Neural progenitor cell (in vitro differentiated cells): ENCODE data around the gene CSAD. TPM values are rescaled to one million over a fixed set of nuclear protein-coding genes. Genes with fewer than 3 reads are reported as not detected.

ENCODE experiments used
- DNase-seq: peaks from one replicate; pipeline ENCODE4 v3.0.0-alpha.2; 2016; ENCODE audit warnings: low spot score
- H2AFZ ChIP-seq: fragments of 200-600 bp; sonication (generic); replicated peaks from 2 replicates; pipeline ENCODE4 v1.6.1; 2016; ENCODE audit warnings: antibody characterized with exemption
- H3F3A ChIP-seq: fragments of 200-600 bp; sonication (generic); 2 replicates; pipeline ENCODE4 v1.6.1; 2016; ENCODE audit warnings: antibody characterized with exemption, low read depth
- H3K27ac ChIP-seq: fragments of 200-600 bp; sonication (generic); 2 replicates; pipeline ENCODE4 v1.5.1; 2016; ENCODE audit warnings: mild to moderate bottlenecking
- H3K27me3 ChIP-seq: fragments of 200-600 bp; sonication (generic); 2 replicates; pipeline ENCODE4 v1.6.1; 2016; ENCODE audit warnings: mild to moderate bottlenecking, moderate library complexity
- H3K36me3 ChIP-seq: fragments of 200-600 bp; sonication (generic); 2 replicates; pipeline ENCODE4 v1.5.1; 2016
- H3K4me1 ChIP-seq: fragments of 200-600 bp; sonication (generic); 2 replicates; pipeline ENCODE4 v1.6.1; 2016; ENCODE audit warnings: mixed run types
- H3K4me2 ChIP-seq: fragments of 200-600 bp; sonication (generic); 2 replicates; pipeline ENCODE4 v1.6.1; 2016
- H3K4me3 ChIP-seq: fragments of 200-600 bp; sonication (generic); 2 replicates; pipeline ENCODE4 v1.5.1; 2016
- H3K79me2 ChIP-seq: fragments of 200-600 bp; sonication (generic); 2 replicates; pipeline ENCODE4 v1.6.1; 2016; ENCODE audit warnings: low read depth
- H3K9ac ChIP-seq: fragments of 200-600 bp; sonication (generic); 2 replicates; pipeline ENCODE4 v1.6.1; 2016
- H3K9me3 ChIP-seq: fragments of 200-600 bp; sonication (generic); 2 replicates; pipeline ENCODE4 v1.5.1; 2016; ENCODE audit warnings: low read depth
- H4K20me1 ChIP-seq: fragments of 200-600 bp; sonication (generic); 2 replicates; pipeline ENCODE4 v1.6.1; 2016; ENCODE audit warnings: low read depth
- H3K27ac Mint-ChIP-seq: 3 replicates; pipeline ENCODE4 v1.8.0; 2021; ENCODE audit warnings: mixed read lengths
- H3K27me3 Mint-ChIP-seq: 2 replicates; pipeline ENCODE4 v1.8.0; 2022; ENCODE audit warnings: low read depth, mild to moderate bottlenecking, inconsistent platforms, moderate library complexity, mixed read lengths; ENCODE audit not compliant: insufficient read depth
- H3K36me3 Mint-ChIP-seq: 3 replicates; pipeline ENCODE4 v1.8.0; 2021; ENCODE audit warnings: mixed read lengths
- H3K4me1 Mint-ChIP-seq: 3 replicates; pipeline ENCODE4 v1.8.0; 2021; ENCODE audit warnings: mixed read lengths
- H3K4me3 Mint-ChIP-seq: 3 replicates; pipeline ENCODE4 v1.8.0; 2021; ENCODE audit warnings: mild to moderate bottlenecking, moderate library complexity, mixed read lengths
- H3K9me3 Mint-ChIP-seq: 3 replicates; pipeline ENCODE4 v1.8.0; 2020; ENCODE audit warnings: mixed read lengths
- EZH2 ChIP-seq: fragments of 200-600 bp; sonication (generic); IDR thresholded peaks from 2 replicates; pipeline ENCODE4 v1.6.1; 2017; ENCODE audit warnings: antibody characterized with exemption, mild to moderate bottlenecking, moderate library complexity
- EZH2phosphoT487 ChIP-seq: fragments of 200-600 bp; sonication (generic); IDR thresholded peaks from 2 replicates; pipeline ENCODE4 v1.6.1; 2017; ENCODE audit warnings: antibody characterized with exemption
- total RNA-seq: library from RNA; depleted of rRNA; stranded (reverse); fragments of >200 nt; gene quantifications from 2 replicates; pipeline ENCODE4 v1.2.3, GENCODE V29; 2015; ENCODE audit warnings: low replicate concordance
- TF ChIP-seq, protein P1 (sequence below): fragments of 200-600 bp; sonication (generic); IDR thresholded peaks from 2 replicates; pipeline ENCODE4 v1.5.1; 2017; ENCODE audit warnings: antibody characterized with exemption, mild to moderate bottlenecking

Gene CSAD
- total RNA-seq, 1 donor from 2014 or later: 26.9 TPM

DNA sequence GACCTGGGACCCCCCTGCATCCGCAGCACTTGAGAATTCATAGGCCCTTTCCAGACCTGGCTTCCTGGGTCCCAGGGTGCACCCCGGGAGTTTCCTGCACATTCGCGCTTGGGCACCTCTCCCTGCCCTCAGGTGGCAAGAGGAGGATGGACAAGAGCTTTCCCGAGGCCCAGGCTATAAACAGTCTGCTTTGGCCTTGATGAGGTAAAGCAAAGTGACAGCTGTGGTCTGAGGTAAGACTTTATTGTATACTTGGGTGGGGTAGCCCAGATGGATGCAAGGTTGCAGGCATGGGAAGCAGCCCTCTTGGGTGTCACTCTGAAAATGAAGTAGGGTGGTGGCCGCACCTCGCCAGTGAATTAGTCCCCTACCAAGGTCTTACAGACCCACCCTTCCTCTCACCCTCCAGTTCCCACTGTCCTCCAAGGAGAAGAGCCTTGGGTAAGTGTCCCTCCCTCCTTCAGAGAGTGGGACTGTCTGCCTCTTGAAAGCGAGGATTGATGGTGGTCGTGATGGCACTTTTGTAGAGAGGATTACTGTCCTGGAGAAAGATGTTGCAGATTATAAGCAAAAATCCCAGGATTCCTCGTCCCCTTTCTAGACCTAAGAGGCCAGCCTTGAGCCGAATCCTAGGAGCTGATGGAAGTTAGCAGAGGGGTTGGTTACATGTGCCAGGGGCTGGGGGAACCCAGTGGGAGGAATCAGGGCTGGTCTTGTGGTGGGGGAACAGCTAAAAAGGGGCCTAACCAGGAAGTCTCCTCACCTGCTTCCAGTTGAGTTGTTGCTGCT, 10.6 kb upstream of the CSAD start:
- Mint-ChIP-seq H3K27ac (no peak overlapping the region), H3K9me3 (no peaks in the 10 kb centered on the region), H3K4me1 (no peaks in the 10 kb centered on the region), H3K36me3 (peaks cover 23% of the 10 kb centered on the region), H3K4me3 (no peak overlapping the region), H3K27me3 (peaks cover 18% of the 10 kb centered on the region)
- no peaks in the 10 kb centered on the region for H3K4me1 ChIP-seq
- no peaks in the 10 kb centered on the region for H3K79me2 ChIP-seq
- no peak overlapping the region for H3K4me2 ChIP-seq
- H3F3A ChIP-seq: peaks cover 14% of the 10 kb centered on the region
- no peaks in the 10 kb centered on the region for H3K36me3 ChIP-seq
- H4K20me1 ChIP-seq: peaks cover 21% of the 10 kb centered on the region
- H3K9me3 ChIP-seq: no peaks in the 10 kb centered on the region
- no peak overlapping the region for H3K27ac ChIP-seq
- no peak overlapping the region for H3K4me3 ChIP-seq
- no peak for TF ChIP-seq EZH2
- no peak for TF ChIP-seq EZH2phosphoT487
- TF ChIP-seq, protein P1, sequence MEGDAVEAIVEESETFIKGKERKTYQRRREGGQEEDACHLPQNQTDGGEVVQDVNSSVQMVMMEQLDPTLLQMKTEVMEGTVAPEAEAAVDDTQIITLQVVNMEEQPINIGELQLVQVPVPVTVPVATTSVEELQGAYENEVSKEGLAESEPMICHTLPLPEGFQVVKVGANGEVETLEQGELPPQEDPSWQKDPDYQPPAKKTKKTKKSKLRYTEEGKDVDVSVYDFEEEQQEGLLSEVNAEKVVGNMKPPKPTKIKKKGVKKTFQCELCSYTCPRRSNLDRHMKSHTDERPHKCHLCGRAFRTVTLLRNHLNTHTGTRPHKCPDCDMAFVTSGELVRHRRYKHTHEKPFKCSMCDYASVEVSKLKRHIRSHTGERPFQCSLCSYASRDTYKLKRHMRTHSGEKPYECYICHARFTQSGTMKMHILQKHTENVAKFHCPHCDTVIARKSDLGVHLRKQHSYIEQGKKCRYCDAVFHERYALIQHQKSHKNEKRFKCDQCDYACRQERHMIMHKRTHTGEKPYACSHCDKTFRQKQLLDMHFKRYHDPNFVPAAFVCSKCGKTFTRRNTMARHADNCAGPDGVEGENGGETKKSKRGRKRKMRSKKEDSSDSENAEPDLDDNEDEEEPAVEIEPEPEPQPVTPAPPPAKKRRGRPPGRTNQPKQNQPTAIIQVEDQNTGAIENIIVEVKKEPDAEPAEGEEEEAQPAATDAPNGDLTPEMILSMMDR: no peak
- H3K27me3 ChIP-seq: peaks cover 30% of the 10 kb centered on the region
- no peak overlapping the region for H2AFZ ChIP-seq
- no peak overlapping the region for H3K9ac ChIP-seq
- no peak for DNase-seq

DNA sequence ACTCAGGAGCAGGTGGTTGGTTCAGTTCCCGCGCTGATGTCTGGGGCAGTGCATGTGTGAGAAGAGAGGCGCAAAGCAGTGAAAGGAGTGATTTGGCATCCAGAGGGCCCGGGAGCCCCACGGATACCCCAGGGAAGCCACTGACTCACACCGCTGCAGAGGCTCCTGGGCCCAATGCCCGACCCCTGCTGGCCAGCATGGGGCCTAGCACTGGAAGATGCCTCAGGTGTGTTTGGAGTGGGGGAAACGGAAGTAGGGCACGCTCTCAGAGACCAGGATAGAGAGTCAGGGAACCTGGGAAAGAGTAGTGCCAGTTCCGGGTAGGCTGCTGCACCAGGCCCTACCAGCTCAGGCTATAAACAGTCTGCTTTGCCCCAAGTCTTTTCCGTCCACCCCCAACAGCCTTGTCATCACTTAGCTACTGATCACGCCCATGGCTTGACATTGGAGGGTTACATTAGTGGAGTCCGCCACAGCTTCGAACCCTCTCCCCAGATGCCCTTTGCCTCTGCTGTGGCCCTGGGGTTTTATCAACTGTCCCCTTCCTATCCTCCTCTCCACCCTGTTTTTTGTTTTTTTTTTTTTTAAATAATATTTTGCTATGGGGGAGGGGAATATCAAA, 9.5 kb upstream of the CSAD start:
- Histone ChIP-seq H3K27me3 (peaks cover 20% of the 10 kb centered on the region), H2AFZ (no peak overlapping the region), H3K27ac (no peak overlapping the region), H3F3A (peaks cover 14% of the 10 kb centered on the region), H3K9ac (no peak overlapping the region), H3K4me1 (no peaks in the 10 kb centered on the region), H3K36me3 (no peaks in the 10 kb centered on the region), H3K9me3 (no peaks in the 10 kb centered on the region), H3K79me2 (no peaks in the 10 kb centered on the region), H3K4me3 (no peak overlapping the region), H4K20me1 (peaks cover 21% of the 10 kb centered on the region), H3K4me2 (no peak overlapping the region)
- H3K27ac Mint-ChIP-seq: no peak overlapping the region
- DNase-seq: peak; percentile 70
- no peak overlapping the region for H3K4me3 Mint-ChIP-seq
- H3K4me1 Mint-ChIP-seq: no peaks in the 10 kb centered on the region
- peaks cover 32% of the 10 kb centered on the region for H3K36me3 Mint-ChIP-seq
- no peaks in the 10 kb centered on the region for H3K9me3 Mint-ChIP-seq
- peaks cover 9% of the 10 kb centered on the region for H3K27me3 Mint-ChIP-seq
- TF ChIP-seq EZH2phosphoT487 (no peak), EZH2 (no peak)
- TF ChIP-seq, protein P1: peak; percentile 75

DNA sequence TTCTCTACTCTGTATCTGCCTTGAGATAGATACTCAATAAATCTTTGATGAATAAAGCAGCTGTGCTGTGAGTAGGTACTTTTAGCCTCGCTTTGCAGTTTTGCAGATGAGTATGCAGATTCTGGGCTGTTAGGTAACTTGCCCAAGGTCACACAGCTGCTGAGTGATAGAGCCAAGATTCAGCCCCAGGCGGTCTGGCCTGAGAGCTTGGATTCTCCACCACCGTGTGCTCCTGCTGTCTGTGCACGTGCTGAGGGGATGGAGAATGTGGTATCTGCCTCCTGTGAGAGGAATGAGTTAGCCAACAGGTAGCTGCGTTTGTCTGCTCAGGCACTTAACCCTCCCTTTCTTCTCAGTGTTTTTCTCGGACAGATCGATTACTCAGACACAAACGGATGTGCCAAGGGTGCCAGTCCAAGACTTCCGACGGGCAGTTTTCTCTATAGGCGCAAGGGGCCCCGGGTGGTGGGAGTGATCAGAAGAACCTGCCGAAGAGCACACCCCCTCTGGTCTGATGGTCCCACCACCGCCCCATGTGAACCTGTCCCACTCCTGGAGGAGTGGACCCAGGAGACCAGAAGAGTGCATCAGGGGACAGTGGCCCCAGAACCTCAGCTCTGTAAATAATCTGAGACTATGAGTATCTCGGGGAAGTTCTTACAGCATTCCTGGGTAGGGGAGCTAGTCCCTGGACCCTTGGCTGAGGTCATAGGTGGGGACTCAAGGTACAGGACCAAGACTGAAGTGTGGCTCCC, 6.6 kb upstream of the CSAD start:
- H3K9me3 Mint-ChIP-seq: no peaks in the 10 kb centered on the region
- no peak for TF ChIP-seq EZH2
- no peak for TF ChIP-seq EZH2phosphoT487
- TF ChIP-seq, protein P1: no peak
- Histone ChIP-seq H3K9me3 (no peaks in the 10 kb centered on the region), H3K27me3 (no peaks in the 10 kb centered on the region), H3K4me3 (no peak overlapping the region), H3K4me2 (no peak overlapping the region), H2AFZ (no peak overlapping the region), H3F3A (peaks cover 14% of the 10 kb centered on the region), H3K79me2 (peaks cover 18% of the 10 kb centered on the region), H4K20me1 (peaks cover 42% of the 10 kb centered on the region), H3K9ac (no peak overlapping the region), H3K27ac (no peak overlapping the region), H3K36me3 (peaks cover under 1% of the 10 kb centered on the region), H3K4me1 (peaks cover 13% of the 10 kb centered on the region)
- H3K4me1 Mint-ChIP-seq: peaks cover 16% of the 10 kb centered on the region
- peaks cover 50% of the 10 kb centered on the region for H3K36me3 Mint-ChIP-seq
- no peak for DNase-seq
- no peak overlapping the region for H3K4me3 Mint-ChIP-seq
- no peak overlapping the region for H3K27ac Mint-ChIP-seq
- H3K27me3 Mint-ChIP-seq: peaks cover 7% of the 10 kb centered on the region
